ENCODE results near the gene EIF1. TPM values are rescaled to one million over a fixed set of nuclear protein-coding genes. Genes with fewer than 3 reads are reported as not detected.

The EIF1 gene
- total RNA-seq, 4 donors from 2014 or later: 222 to 842 (median 375) TPM

GRCh38 chr17:41739661-41740352, 51.1 kb downstream of the EIF1 start:
- H3K36me3 ChIP-seq: no peaks in the 10 kb centered on the region
- intact Hi-C loops (cut with DNase I; ENCODE audit: low total_unique reads) (loop anchor here (5.0 kb wide), 1 partner anchor 127 kb away; the partner anchor contains the start of gene KLHL11), in situ Hi-C loops (cut with MboI; ENCODE audit: low sequenced_read_pairs in 4 of 4) (loop anchor here (5.0 kb wide), 1 partner anchor 62 kb away; no protein-coding TSS in a partner anchor)
- H3K4me1 ChIP-seq: peaks cover 7 to 8% of the 10 kb centered on the region in 2 donors
- no peak for TF ChIP-seq CTCF (IDR thresholded peaks at IDR 0.05 in 4 of 5, conservative IDR thresholded peaks at IDR 0.05 in 1 of 5)
- no peak for TF ChIP-seq POLR2A (IDR thresholded peaks at IDR 0.05)
- DNase-seq: no peak
- peaks cover 28 to 30% (median 28%) of the 10 kb centered on the region in 3 donors for H3K27me3 ChIP-seq
- H3K4me3 ChIP-seq: no peak overlapping the region
- no peaks in the 10 kb centered on the region for H3K9me3 ChIP-seq
- H3K27ac ChIP-seq: no peak overlapping the region
- no peak for ATAC-seq

- Histone ChIP-seq H3K4me3 (no peak overlapping the region), H3K9me3 (no peaks in the 10 kb centered on the region), H3K27me3 (peaks cover 21 to 23% (median 21%) of the 10 kb centered on the region in 3 donors), H3K4me1 (peaks cover 3 to 5% of the 10 kb centered on the region in 2 donors), H3K36me3 (no peaks in the 10 kb centered on the region), H3K27ac (no peak overlapping the region)
- intact Hi-C loops (cut with DNase I; ENCODE audit: low total_unique reads) (no loop called here), in situ Hi-C loops (cut with MboI; ENCODE audit: low sequenced_read_pairs in 4 of 4) (no loop called here)
- no peak for ATAC-seq
- TF ChIP-seq CTCF (IDR thresholded peaks at IDR 0.05 in 4 of 5, conservative IDR thresholded peaks at IDR 0.05 in 1 of 5) (no peak), POLR2A (IDR thresholded peaks at IDR 0.05) (no peak)
- no peak for DNase-seq
Observed at GRCh38 chr17:41740506-41740905, 51.8 kb downstream of the EIF1 start.

DNA sequence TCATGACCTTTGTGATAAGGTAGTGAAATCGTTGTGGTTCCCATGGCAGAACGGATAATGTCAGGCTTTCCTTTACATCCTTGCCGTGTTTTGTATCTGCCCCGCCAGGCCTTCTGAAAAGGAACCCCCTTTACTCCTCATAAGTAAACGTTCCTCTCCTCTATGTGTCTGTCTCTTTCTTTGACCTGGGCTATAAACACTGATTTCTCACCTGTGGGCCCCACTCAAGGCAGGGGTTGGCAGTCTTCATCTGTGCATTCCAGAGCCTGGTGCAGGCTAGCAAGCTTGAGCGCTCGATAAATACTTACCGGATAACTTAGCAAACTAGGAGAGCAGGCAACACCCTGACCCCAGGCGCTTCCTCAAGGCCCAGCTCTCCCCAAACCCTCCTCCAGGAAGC, 53.0 kb downstream of the EIF1 start:
- DNase-seq (no peak), ATAC-seq (no peak)
- peaks cover 3 to 5% of the 10 kb centered on the region in 2 donors for H3K4me1 ChIP-seq
- no peaks in the 10 kb centered on the region for H3K36me3 ChIP-seq
- in situ Hi-C loops (cut with MboI; ENCODE audit: low sequenced_read_pairs in 4 of 4) (no loop called here), intact Hi-C loops (cut with DNase I; ENCODE audit: low total_unique reads) (no loop called here)
- H3K27ac ChIP-seq: no peak overlapping the region
- peaks cover 9 to 11% (median 11%) of the 10 kb centered on the region in 3 donors for H3K27me3 ChIP-seq
- no peaks in the 10 kb centered on the region for H3K9me3 ChIP-seq
- no peak overlapping the region for H3K4me3 ChIP-seq
- TF ChIP-seq CTCF (IDR thresholded peaks at IDR 0.05 in 4 of 5, conservative IDR thresholded peaks at IDR 0.05 in 1 of 5) (no peak), POLR2A (IDR thresholded peaks at IDR 0.05) (no peak)

Other genes with a start within 250 kb of the EIF1 start
- gene KRT38, start 247.9 kb upstream of the EIF1 start, total RNA-seq: not detected
- under 1 TPM in 1 of 4 donors, not detected in 3; 0.41 TPM for gene KRT32, start 221.5 kb upstream of the EIF1 start, total RNA-seq
- gene KRT35, start 207.7 kb upstream of the EIF1 start, total RNA-seq: not detected
- not detected for gene KRT36, start 199.0 kb upstream of the EIF1 start, total RNA-seq
- not detected for gene KRT13, start 183.3 kb upstream of the EIF1 start, total RNA-seq
- gene KRT15, start 170.0 kb upstream of the EIF1 start, total RNA-seq: not detected
- 10 to 100 TPM in 1 of 4 donors, 1 to 10 TPM in 1, under 1 TPM in 1, not detected in 1; 0.53 to 11.0 (median 3.6) TPM for gene KRT19, start 160.6 kb upstream of the EIF1 start, total RNA-seq
- gene KRT9, start 116.8 kb upstream of the EIF1 start, total RNA-seq: not detected
- not detected for gene KRT14, start 102.0 kb upstream of the EIF1 start, total RNA-seq
- under 1 TPM in 1 of 4 donors, not detected in 3; 0.34 TPM for gene KRT16, start 76.1 kb upstream of the EIF1 start, total RNA-seq
- not detected for gene KRT17, start 64.3 kb upstream of the EIF1 start, total RNA-seq
- gene GAST, start 23.4 kb downstream of the EIF1 start, total RNA-seq: not detected
- under 1 TPM in 1 of 4 donors, not detected in 3; 0.22 TPM for gene HAP1, start 45.8 kb downstream of the EIF1 start, total RNA-seq
- gene JUP, start 97.8 kb downstream of the EIF1 start, total RNA-seq: 100 to 1,000 TPM in 3 of 4 donors, 10 to 100 TPM in 1; 88.8 to 135 (median 113) TPM
- gene P3H4, start 123.1 kb downstream of the EIF1 start, total RNA-seq: 1 to 10 TPM; 1.8 to 4.0 (median 2.9) TPM
- gene FKBP10, start 124.1 kb downstream of the EIF1 start, total RNA-seq: 10 to 100 TPM in 2 of 4 donors, 1 to 10 TPM in 2; 7.0 to 12.9 (median 9.7) TPM
- gene NT5C3B, start 147.3 kb downstream of the EIF1 start, total RNA-seq: 10 to 100 TPM; 13.8 to 27.6 (median 23.1) TPM
- under 1 TPM in 1 of 4 donors, not detected in 3; 0.31 TPM for gene KLHL10, start 148.9 kb downstream of the EIF1 start, total RNA-seq
- 1 to 10 TPM; 2.2 to 4.7 (median 3.8) TPM for gene KLHL11, start 176.5 kb downstream of the EIF1 start, total RNA-seq
- 10 to 100 TPM; 20.8 to 35.0 (median 30.7) TPM for gene ACLY, start 230.1 kb downstream of the EIF1 start, total RNA-seq
- gene ODAD4, start 241.7 kb downstream of the EIF1 start, total RNA-seq: 1 to 10 TPM in 1 of 4 donors, under 1 TPM in 2, not detected in 1; 0.13 to 1.3 (median 0.20) TPM

All from gastrocnemius medialis (tissue), 4 donors.